Activated CD8-positive, alpha-beta T cell treated with anti-CD3 and anti-CD28 coated beads for 36 hours (primary cell): ENCODE results near the gene NR2F6. TPM values are rescaled to one million over a fixed set of nuclear protein-coding genes. Genes with fewer than 3 reads are reported as not detected.

Source experiments
- ATAC-seq: fragments of 200-7000 bp; cut with Tn5 transposase; one replicate; pipeline ENCODE4 v1.10.0; 2021; ENCODE audit warnings: mild to moderate bottlenecking, moderate library complexity
- CTCF ChIA-PET: fragments of 350-600 bp; sonication (Branson Sonifier 250); formaldehyde crosslinking; loops from one replicate; lab custom pipeline; 2021; ENCODE audit warnings: antibody characterized with exemption; lab: Charles Lee
- POLR2A ChIA-PET: fragments of 350-600 bp; sonication (Branson Sonifier 250); formaldehyde crosslinking; loops from one replicate; lab custom pipeline; 2021; ENCODE audit warnings: antibody characterized with exemption; lab: Charles Lee
- DNase-seq: peaks from one replicate; pipeline ENCODE4 v3.0.0-alpha.2; 2020
- H3K27ac Mint-ChIP-seq: one replicate; pipeline ENCODE4 v1.8.0; 2021; ENCODE audit warnings: mild to moderate bottlenecking, mixed read lengths
- H3K27me3 Mint-ChIP-seq: one replicate; pipeline ENCODE4 v1.8.0; 2021; ENCODE audit warnings: mixed read lengths
- H3K36me3 Mint-ChIP-seq: one replicate; pipeline ENCODE4 v1.8.0; 2021; ENCODE audit warnings: low read depth, mixed read lengths
- H3K4me1 Mint-ChIP-seq: one replicate; pipeline ENCODE4 v1.8.0; 2021; ENCODE audit warnings: low read depth, mixed read lengths
- H3K4me3 Mint-ChIP-seq: one replicate; pipeline ENCODE4 v1.8.0; 2021; ENCODE audit warnings: mild to moderate bottlenecking, moderate library complexity, mixed read lengths
- H3K9me3 Mint-ChIP-seq: one replicate; pipeline ENCODE4 v1.8.0; 2021; ENCODE audit warnings: mixed read lengths
- intact Hi-C: fragments of 100-400 bp; cut with micrococcal nuclease; formaldehyde crosslinking; loops from one replicate; pipeline ENCODE4 v1.10.0; 2022
- total RNA-seq, 2 experiments: library from RNA; stranded (reverse); gene quantifications; one replicate each; pipeline ENCODE4 v1.2.3, GENCODE V29; 2021
- TF ChIP-seq, protein P1 (sequence below): fragments of 200-600 bp; IDR thresholded peaks from one replicate; pipeline ENCODE4 v1.8.0; 2022; ENCODE audit warnings: antibody characterized with exemption, mild to moderate bottlenecking

NR2F6 gene
- total RNA-seq, 2 experiments from 2014 or later: 7.0 TPM

GRCh38 chr19:17183271-17183761, 62.4 kb downstream of the NR2F6 start:
- DNase-seq (peak; percentile 65), ATAC-seq (peak; percentile 45)
- Mint-ChIP-seq H3K9me3 (no peaks in the 10 kb centered on the region), H3K4me3 (peak overlapping the region; percentile 72), H3K36me3 (peaks cover 29% of the 10 kb centered on the region), H3K27ac (peak overlapping the region; percentile 97), H3K4me1 (peaks cover 20% of the 10 kb centered on the region), H3K27me3 (no peaks in the 10 kb centered on the region)
- ChIA-PET CTCF (interaction anchor here (0.9 to 2.9 kb wide), 6 partner anchors 51 to 116 kb away, joined by 3 to 13 read pairs (median 3); partner anchors contain the start of genes HAUS8 and MYO9B), POLR2A (interaction anchor here (0.7 to 3.3 kb wide), 11 partner anchors 9 to 109 kb away, joined by 3 to 13 read pairs (median 4); partner anchors contain the start of genes OCEL1 and USE1)
- intact Hi-C loops: no loop called here
- TF ChIP-seq, protein P1, sequence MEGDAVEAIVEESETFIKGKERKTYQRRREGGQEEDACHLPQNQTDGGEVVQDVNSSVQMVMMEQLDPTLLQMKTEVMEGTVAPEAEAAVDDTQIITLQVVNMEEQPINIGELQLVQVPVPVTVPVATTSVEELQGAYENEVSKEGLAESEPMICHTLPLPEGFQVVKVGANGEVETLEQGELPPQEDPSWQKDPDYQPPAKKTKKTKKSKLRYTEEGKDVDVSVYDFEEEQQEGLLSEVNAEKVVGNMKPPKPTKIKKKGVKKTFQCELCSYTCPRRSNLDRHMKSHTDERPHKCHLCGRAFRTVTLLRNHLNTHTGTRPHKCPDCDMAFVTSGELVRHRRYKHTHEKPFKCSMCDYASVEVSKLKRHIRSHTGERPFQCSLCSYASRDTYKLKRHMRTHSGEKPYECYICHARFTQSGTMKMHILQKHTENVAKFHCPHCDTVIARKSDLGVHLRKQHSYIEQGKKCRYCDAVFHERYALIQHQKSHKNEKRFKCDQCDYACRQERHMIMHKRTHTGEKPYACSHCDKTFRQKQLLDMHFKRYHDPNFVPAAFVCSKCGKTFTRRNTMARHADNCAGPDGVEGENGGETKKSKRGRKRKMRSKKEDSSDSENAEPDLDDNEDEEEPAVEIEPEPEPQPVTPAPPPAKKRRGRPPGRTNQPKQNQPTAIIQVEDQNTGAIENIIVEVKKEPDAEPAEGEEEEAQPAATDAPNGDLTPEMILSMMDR: peak; percentile 27

Other genes starting within 250 kb of the NR2F6 start
- not detected for gene CPAMD8, start 219.1 kb downstream of the NR2F6 start, total RNA-seq
- 10 to 100 TPM; 40.7 to 41.9 TPM for gene HAUS8, start 170.5 kb downstream of the NR2F6 start, total RNA-seq
- gene MYO9B, start 170.1 kb downstream of the NR2F6 start, total RNA-seq: 100 to 1,000 TPM; 111 to 112 TPM
- gene USE1, start 30.6 kb downstream of the NR2F6 start, total RNA-seq: 10 to 100 TPM; 26.5 to 27.1 TPM
- gene OCEL1, start 19.7 kb downstream of the NR2F6 start, total RNA-seq: 10 to 100 TPM; 20.1 TPM
- gene USHBP1, start 18.8 kb upstream of the NR2F6 start, total RNA-seq: under 1 TPM in 1 of 2 experiments, not detected in 1; 0.29 TPM
- gene BABAM1, start 21.5 kb upstream of the NR2F6 start, total RNA-seq: 100 to 1,000 TPM; 105 to 106 TPM
- gene ANKLE1, start 36.0 kb upstream of the NR2F6 start, total RNA-seq: 10 to 100 TPM; 15.9 to 18.4 TPM
- 1 to 10 TPM; 5.0 to 6.0 TPM for gene ABHD8, start 57.5 kb upstream of the NR2F6 start, total RNA-seq
- 100 to 1,000 TPM; 101 to 107 TPM for gene MRPL34, start 60.0 kb upstream of the NR2F6 start, total RNA-seq
- gene DDA1, start 63.6 kb upstream of the NR2F6 start, total RNA-seq: 10 to 100 TPM; 25.4 to 33.2 TPM
- 1 to 10 TPM; 5.4 TPM for gene ANO8, start 88.9 kb upstream of the NR2F6 start, total RNA-seq
- 10 to 100 TPM; 43.8 to 45.4 TPM for gene GTPBP3, start 91.6 kb upstream of the NR2F6 start, total RNA-seq
- gene PLVAP, start 131.4 kb upstream of the NR2F6 start, total RNA-seq: not detected
- 1 to 10 TPM in 1 of 2 experiments, under 1 TPM in 1; 0.78 to 1.3 TPM for gene CCDC194, start 148.3 kb upstream of the NR2F6 start, total RNA-seq
- gene BST2, start 159.7 kb upstream of the NR2F6 start, total RNA-seq: 10 to 100 TPM; 89.7 to 98.4 TPM
- 10 to 100 TPM; 28.1 to 31.8 TPM for gene MVB12A, start 174.1 kb upstream of the NR2F6 start, total RNA-seq
- gene TMEM221, start 202.7 kb upstream of the NR2F6 start, total RNA-seq: not detected
- not detected for gene NXNL1, start 215.0 kb upstream of the NR2F6 start, total RNA-seq
- 1 to 10 TPM; 3.5 to 3.6 TPM for gene SLC27A1, start 224.6 kb upstream of the NR2F6 start, total RNA-seq